DND-41 (cell line): Measurements from ENCODE around the gene ANKRD36C.
"Not testable (repeated sequence)": the region's sequence is repeated elsewhere in the genome, so short reads cannot be mapped to it uniquely, and the experiment has no call there.

Experiments used
- ATAC-seq: fragments of 200-7000 bp; cut with Tn5 transposase; 3 replicates; pipeline ENCODE4 v1.9.1; 2021; ENCODE audit warnings: low read depth; ENCODE audit not compliant: insufficient read depth
- DNase-seq: peaks from one replicate; pipeline ENCODE4 v3.0.0-alpha.2; 2020
- H2AFZ ChIP-seq: 2 replicates; pipeline ENCODE4 v1.6.0; 2012; ENCODE audit warnings: low read depth, low read length
- H3K27ac ChIP-seq: 2 replicates; pipeline ENCODE4 v1.5.1; 2012; ENCODE audit warnings: low read length, inconsistent platforms
- H3K27me3 ChIP-seq: fragments of 200-600 bp; sonication (generic); 2 replicates; pipeline ENCODE4 v1.6.0; 2012; ENCODE audit warnings: low read length, mild to moderate bottlenecking, inconsistent platforms; ENCODE audit not compliant: insufficient read depth, poor library complexity
- H3K36me3 ChIP-seq: 2 replicates; pipeline ENCODE4 v1.5.1; 2012; ENCODE audit warnings: low read length, inconsistent platforms; ENCODE audit not compliant: insufficient read depth
- H3K4me1 ChIP-seq: 2 replicates; pipeline ENCODE4 v1.5.1; 2012; ENCODE audit warnings: mild to moderate bottlenecking, low read length; ENCODE audit not compliant: insufficient read depth
- H3K4me2 ChIP-seq: 2 replicates; pipeline ENCODE4 v1.6.0; 2012; ENCODE audit warnings: mild to moderate bottlenecking, moderate library complexity, low read length, inconsistent platforms; ENCODE audit not compliant: insufficient read depth
- H3K4me3 ChIP-seq, 2 experiments: fragments of 200-600 bp in 1 of 2; shearing (Covaris generic) in 1 of 2; 2 replicates each; pipeline ENCODE4 v1.5.1; 2012 to 2016; ENCODE audit warnings: inconsistent platforms in 2 of 2, low read length in 2 of 2, mild to moderate bottlenecking in 2 of 2, low read depth in 1 of 2, moderate library complexity in 1 of 2
- H3K79me2 ChIP-seq: 2 replicates; pipeline ENCODE4 v1.6.0; 2012; ENCODE audit warnings: low read length, inconsistent platforms; ENCODE audit not compliant: insufficient read depth
- H3K9ac ChIP-seq: 2 replicates; pipeline ENCODE4 v1.6.0; 2012; ENCODE audit warnings: low read depth, mild to moderate bottlenecking, inconsistent platforms, low read length, moderate library complexity
- H3K9me3 ChIP-seq: 2 replicates; pipeline ENCODE4 v1.5.1; 2012; ENCODE audit warnings: low read length, moderate library complexity, mild to moderate bottlenecking, inconsistent platforms; ENCODE audit not compliant: insufficient read depth, severe bottlenecking
- H4K20me1 ChIP-seq: 2 replicates; pipeline ENCODE4 v1.6.0; 2012; ENCODE audit warnings: low read length; ENCODE audit not compliant: insufficient read depth
- CTCF ChIP-seq: IDR thresholded peaks from 2 replicates; pipeline ENCODE4 v1.5.1; 2012; ENCODE audit warnings: borderline replicate concordance, low read length, moderate library complexity, mild to moderate bottlenecking; ENCODE audit not compliant: poor library complexity, severe bottlenecking; ENCODE audit errors: extremely low read depth
- EZH2 ChIP-seq: IDR thresholded peaks from 3 replicates; pipeline ENCODE4 v1.6.1; 2012; ENCODE audit warnings: borderline replicate concordance, low read depth, mild to moderate bottlenecking, moderate library complexity, low read length, inconsistent platforms; ENCODE audit not compliant: severe bottlenecking

ANKRD36C gene

GRCh38 chr2:95867047-95867677, 124.5 kb downstream of the ANKRD36C start:
- H3K36me3 ChIP-seq: peaks cover 14% of the 10 kb centered on the region
- H3K79me2 ChIP-seq, H3K9ac ChIP-seq, H3K4me2 ChIP-seq, DNase-seq, H4K20me1 ChIP-seq, ATAC-seq, H3K4me3 ChIP-seq, H3K27me3 ChIP-seq, H3K4me1 ChIP-seq, H3K9me3 ChIP-seq, H2AFZ ChIP-seq, H3K27ac ChIP-seq: not testable (repeated sequence)

DNA sequence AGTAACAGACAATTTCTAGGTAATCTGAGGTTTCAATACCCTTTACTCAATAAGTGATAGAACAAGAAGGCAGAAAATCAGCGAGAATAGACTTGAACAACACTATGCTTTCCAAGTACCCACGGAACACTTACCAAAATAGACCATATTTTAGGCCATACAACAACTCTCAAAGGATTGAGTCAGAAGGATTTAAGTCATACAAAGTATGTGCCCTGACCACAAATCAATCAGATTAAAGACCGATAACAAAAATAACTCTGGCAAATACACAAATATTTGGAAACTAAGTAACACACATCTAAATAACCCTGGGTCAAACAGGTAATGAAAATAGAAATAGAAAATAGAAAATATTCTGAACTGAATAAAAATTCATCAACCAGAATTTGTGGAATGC, 129.5 kb downstream of the ANKRD36C start:
- H3K36me3 ChIP-seq, H3K79me2 ChIP-seq, H2AFZ ChIP-seq, H4K20me1 ChIP-seq, H3K27ac ChIP-seq, H3K9me3 ChIP-seq, H3K9ac ChIP-seq, H3K4me2 ChIP-seq, H3K4me1 ChIP-seq, H3K27me3 ChIP-seq, H3K4me3 ChIP-seq, DNase-seq, ATAC-seq: not testable (repeated sequence)

DNA sequence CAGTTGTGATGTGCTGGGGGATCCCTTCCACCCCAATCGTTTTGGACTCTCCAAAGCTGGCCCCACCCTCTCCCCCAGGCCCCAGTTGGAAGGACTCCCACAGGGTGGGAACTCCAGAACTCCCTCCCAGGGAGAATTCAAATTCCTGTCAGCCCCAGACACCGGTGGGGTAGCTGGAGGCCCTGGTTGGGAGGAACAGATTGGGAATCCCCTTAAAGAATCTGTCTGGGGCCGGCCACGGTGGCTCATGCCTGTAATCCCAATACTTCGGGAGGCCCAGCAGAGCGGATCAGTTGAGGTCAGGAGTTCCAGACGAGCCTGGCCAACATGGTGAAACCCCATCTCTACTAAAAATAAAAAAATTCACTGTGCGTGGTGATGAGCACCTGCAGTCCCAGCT, 155.5 kb downstream of the ANKRD36C start:
- Histone ChIP-seq H3K4me2 (no peak overlapping the region), H3K9me3 (no peaks in the 10 kb centered on the region), H3K79me2 (no peaks in the 10 kb centered on the region), H4K20me1 (no peaks in the 10 kb centered on the region), H3K27me3 (no peaks in the 10 kb centered on the region), H3K4me3 (no peak overlapping the region), H3K27ac (no peak overlapping the region), H3K9ac (no peak overlapping the region), H3K4me1 (no peaks in the 10 kb centered on the region), H2AFZ (no peak overlapping the region), H3K36me3 (peaks cover 77% of the 10 kb centered on the region)
- no peak for ATAC-seq
- TF ChIP-seq CTCF (no peak), EZH2 (no peak)
- DNase-seq: no peak

DNA sequence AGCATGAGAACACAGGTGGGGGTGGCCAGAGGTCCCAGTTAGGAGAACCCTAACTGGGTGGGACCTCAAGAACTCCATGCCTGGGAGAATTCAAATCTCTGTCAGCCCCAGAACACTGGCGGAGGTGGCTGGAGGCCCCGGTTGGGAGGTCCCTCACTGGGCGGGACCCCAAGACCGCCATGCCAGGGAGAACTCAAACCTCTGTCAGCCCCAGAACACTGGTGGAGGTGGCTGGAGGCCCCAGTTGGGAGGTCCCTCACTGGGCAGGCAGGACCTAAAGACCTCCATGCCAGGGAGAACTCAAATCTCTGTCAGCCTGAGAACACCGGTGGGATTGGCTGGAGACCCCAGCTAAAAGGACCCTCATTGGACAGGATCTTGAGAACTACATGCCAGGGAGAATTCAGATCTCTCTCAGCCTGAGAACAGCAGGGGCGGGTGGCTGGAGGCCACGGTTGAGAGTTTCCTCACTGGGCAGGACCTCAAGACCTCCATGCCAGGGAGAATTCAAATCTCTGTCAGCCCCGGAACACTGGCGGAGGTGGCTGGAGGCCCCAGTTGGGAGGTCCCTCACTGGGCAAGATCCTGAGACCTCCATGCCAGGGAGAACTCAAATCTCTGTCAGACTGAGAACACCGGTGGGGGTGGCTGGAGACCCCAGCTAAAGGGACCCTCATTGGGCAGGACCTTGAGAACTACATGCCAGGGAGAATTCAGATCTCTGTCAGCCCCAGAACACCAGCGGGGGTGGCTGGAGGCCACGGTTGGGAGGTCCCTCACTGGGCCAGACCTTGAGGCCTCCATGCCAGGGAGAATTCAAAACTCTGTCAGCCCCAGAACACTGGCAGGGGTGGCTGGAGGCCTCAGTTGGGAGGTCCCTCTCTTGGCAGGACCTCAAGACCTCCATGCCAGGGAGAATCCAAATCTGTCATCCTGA, 157.3 kb downstream of the ANKRD36C start:
- H3K9me3 ChIP-seq: not testable (repeated sequence)

DNA sequence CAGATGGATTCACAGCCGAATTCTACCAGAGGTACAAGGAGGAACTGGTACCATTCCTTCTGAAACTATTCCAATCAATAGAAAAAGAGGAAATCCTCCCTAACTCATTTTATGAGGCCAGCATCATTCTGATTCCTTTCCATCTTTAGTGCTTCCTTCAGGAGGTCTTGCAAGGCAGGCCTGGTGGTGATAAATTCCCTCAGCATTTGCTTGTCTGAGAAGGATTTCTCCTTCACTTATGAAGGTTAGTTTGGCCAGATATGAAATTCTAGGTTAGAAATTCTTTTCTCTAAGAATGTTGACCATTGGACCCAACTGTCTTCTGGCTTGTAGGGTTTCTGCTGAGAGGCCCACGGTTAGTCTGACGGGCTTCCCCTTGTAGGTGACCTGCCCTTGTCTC, 167.4 kb downstream of the ANKRD36C start:
- Histone ChIP-seq H3K36me3 (peaks cover 10% of the 10 kb centered on the region), H3K9me3 (peaks cover 52% of the 10 kb centered on the region)
- H4K20me1 ChIP-seq, H3K9ac ChIP-seq, H3K4me3 ChIP-seq, H3K27ac ChIP-seq, H3K4me2 ChIP-seq, H3K4me1 ChIP-seq, H3K27me3 ChIP-seq, H2AFZ ChIP-seq, ATAC-seq, H3K79me2 ChIP-seq, DNase-seq: not testable (repeated sequence)

More for the DNA sequence above, 157.3 kb downstream of the ANKRD36C start:
- not testable (repeated sequence) for DNase-seq, H3K4me2 ChIP-seq, H3K27ac ChIP-seq, H2AFZ ChIP-seq, H3K4me3 ChIP-seq, H3K4me1 ChIP-seq, H4K20me1 ChIP-seq, ATAC-seq, H3K79me2 ChIP-seq, H3K9ac ChIP-seq, H3K27me3 ChIP-seq
- peaks cover 88% of the 10 kb centered on the region for H3K36me3 ChIP-seq

DNA sequence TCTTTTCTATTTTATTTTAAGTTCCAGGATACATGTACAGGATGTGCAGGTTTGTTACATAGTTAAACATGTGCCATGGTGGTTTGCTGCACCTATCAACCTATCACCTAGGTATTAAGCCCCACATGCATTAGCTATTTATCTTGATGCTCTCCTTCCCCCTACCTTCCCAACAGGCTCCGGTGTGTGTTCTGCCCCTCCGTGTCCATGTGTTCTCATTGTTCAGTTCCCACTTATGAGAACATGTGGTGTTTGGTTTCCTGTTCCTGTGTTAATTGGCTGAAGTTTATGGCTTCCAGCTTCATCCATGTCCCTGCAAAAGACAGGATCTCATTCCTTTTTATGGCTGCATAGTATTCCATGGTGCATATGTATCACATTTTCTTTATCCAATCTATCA, 174.1 kb downstream of the ANKRD36C start:
- not testable (repeated sequence) for ATAC-seq, H3K4me2 ChIP-seq, H3K27ac ChIP-seq, H3K9ac ChIP-seq, H4K20me1 ChIP-seq, DNase-seq, H3K36me3 ChIP-seq, H3K79me2 ChIP-seq, H3K4me3 ChIP-seq, H2AFZ ChIP-seq, H3K4me1 ChIP-seq, H3K27me3 ChIP-seq
- peaks cover 14% of the 10 kb centered on the region for H3K9me3 ChIP-seq

- DNase-seq, H3K27ac ChIP-seq, H3K4me2 ChIP-seq, H3K4me1 ChIP-seq, H3K79me2 ChIP-seq, H3K27me3 ChIP-seq, H3K4me3 ChIP-seq, H4K20me1 ChIP-seq, ATAC-seq, H3K9ac ChIP-seq, H2AFZ ChIP-seq, H3K9me3 ChIP-seq: not testable (repeated sequence)
- peaks cover 13% of the 10 kb centered on the region; the same call in 1 of the 2 replicates for H3K36me3 ChIP-seq
Measured at GRCh38 chr2:95813311-95813710, 178.3 kb downstream of the ANKRD36C start.
